HS-5 (cell line): Measurements from ENCODE around the gene LNPEP.
"Not testable (repeated sequence)": the region's sequence is repeated elsewhere in the genome, so short reads cannot be mapped to it uniquely, and the experiment has no call there.

ENCODE experiments used
- DNase-seq: peaks from one replicate; pipeline ENCODE4 v3.0.0-alpha.2; 2012; ENCODE audit warnings: low read depth

Gene LNPEP

DNA sequence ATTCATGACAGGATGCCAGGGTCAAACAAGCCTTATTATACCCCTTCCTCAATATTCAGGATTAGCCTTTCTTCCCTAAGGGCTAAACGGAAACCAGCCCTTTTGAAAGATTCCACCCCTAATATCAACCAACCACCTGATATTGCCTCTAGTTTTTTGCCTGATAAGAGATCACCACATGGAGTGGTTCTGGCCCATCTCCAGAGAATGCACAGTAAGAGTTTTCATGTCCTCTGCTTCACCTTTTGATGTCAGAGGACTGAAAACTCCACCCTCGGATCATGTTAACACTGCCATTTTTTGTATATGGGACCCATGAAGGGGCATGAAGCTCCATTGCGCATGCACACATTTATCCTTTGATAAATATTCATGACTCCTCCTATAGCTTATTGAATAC lies 5.8 kb upstream of the LNPEP start:
- DNase-seq, result no peak

DNA sequence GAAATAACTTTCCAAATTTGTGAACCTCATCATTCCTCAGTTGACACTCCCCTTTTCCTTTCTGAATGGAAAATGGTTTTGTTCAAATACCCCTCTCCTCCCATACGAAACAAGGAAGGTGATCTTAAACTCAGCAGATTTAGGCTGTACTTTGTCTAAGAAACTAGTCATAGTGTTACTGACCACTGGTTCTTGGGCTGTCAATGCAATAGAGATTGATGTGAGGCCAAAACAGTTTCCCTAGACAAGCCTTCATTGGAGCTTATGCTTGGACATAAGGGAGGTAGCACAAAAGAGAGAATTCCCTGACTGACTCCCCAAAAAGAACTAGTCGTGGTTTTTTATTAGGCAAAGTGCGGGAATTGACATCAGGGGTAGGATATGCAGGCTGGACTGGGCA lies 5.3 kb upstream of the LNPEP start:
- no peak for DNase-seq

DNA sequence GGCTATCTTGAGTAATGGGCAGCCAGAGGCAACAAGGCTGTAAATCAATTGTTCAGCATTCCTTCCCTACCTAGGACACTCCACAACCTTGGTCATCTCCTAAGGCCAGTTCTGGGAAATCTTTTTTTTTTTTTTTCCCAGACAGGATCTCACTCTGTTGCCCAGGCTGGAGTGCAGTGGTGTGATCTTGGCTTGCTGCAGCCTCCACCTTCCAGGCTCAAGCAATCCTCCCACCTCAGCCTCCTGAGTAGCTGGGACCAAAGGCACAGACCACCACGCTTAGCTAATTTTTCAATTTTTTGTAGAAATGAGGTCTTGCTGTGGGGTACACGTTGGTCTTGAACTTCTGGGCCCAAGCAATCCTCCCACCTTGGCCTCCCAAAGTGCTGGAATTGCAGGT lies 4.8 kb upstream of the LNPEP start:
- not testable (repeated sequence) for DNase-seq

DNA sequence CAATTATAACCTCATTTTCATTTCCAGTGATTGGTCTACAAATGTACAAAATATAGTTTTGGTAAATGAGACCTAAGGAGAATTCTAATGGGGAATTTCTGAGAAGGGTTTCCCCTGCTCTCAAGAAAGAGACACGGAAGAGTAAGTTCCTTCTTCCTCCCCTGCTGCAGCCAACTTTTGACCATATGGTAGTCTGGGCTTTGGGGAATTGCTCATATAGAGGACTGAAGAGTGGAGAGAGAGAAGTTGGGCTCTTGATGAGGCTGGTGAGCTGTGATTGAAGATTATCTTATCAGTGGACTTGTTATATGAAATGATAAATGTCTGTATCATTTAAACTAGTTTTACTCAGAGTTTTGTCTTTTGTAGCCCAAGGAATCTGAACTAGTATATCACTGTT lies 4.3 kb upstream of the LNPEP start:
- no peak for DNase-seq

DNA sequence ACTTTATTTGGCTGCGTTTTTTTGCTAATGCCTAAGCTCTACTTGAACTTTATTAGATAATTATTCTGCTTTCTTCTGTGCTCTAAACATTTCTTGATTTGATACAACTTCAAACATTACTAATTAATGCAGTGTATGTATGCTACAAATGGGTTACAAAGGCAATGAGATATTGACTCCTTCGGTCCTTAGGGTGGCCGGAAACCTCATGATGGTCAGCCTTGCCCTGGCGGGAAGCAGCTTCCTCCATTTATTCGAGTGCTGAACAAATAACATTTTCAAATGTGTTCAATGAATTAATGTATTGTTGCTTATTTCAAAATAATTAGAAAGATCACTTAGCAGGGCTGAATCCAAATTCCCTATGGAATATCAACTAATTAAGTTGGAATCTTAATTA lies 3.9 kb upstream of the LNPEP start:
- no peak for DNase-seq

DNA sequence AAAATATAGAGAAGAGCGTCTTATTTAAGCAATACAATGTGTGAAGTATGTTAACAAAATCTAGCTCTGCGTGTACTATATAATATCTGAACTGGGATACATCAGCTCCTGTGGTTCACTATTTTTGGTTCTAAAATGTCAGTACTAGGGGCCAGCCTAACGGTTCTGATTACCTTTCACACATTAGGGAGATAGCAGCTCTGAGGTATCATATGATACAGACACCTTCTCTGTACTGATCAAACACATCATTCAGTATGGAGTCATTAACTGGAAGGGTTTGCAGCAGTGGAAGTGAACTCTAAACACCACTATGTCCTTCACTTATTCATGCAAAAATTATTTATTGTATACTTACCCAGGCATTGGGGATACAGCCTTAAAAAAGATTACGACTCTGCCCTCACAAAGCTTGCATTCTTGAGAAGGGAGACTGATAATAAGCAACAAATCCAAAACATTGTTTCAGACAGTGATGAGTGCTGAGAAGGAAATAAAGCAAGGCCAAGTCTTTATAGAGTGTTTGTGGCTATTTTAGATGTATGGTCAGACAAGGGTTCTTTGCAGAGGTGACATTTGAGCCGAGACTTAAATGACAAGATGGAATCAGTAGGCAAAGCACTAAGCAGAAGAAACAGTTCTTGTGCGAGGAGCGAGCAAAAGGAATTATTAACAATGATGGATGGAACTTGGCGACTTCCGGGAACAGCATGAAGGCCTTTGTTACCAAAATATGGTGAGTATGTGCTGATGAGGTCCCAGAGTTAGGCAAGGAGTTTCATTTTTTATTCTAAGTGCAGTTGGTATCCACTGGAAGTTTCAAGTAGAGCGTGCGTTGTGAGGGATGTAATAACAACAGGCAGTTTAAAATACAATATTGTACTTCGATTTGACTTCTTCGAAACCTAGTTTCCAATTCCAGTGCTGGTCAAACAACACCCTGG lies 1.8 kb upstream of the LNPEP start:
- peak; percentile 44 for DNase-seq

DNA sequence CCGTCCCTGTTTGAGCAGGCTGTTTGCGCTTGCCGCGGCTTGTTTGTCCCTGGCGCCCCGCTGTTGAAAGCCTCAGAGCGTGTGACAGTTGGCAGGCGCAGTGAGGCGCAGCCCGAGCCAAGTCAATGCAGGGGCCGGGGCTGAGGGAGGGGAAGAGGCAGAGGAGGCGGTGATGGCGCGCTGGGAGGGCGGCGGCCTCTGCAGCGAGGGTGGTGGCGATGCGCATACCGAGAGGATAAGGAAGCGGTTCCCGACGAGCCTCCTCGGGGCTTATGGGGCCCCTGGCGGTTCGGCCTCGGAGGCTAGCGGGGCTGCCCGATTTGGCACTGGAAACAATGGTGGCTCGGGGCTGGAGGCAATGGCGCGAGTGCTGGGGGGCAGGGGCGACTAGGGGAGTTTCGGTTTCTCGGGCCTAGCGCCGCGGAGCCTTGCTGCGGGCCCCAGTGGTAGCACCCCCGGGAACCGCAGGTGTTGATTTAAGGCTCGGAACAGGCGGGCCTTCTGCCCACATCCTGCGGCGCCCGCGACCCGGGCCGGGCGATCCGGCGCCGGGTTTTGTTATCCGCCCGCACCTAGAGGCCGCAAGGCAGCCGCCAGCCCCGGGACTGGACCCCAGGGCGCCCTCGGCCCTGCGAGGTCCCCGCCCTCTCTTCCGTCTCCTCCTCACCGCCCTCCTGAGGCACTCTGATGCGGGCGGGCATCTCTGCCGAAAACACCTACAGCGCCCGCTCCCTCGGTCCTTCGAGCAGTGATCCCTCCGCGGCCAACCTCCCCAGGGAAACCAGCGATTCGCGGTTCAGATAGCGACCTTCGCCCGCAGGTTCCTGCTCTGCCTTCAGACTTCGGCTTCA lies 947 bp upstream of the LNPEP start:
- peak; percentile 74 for DNase-seq

DNA sequence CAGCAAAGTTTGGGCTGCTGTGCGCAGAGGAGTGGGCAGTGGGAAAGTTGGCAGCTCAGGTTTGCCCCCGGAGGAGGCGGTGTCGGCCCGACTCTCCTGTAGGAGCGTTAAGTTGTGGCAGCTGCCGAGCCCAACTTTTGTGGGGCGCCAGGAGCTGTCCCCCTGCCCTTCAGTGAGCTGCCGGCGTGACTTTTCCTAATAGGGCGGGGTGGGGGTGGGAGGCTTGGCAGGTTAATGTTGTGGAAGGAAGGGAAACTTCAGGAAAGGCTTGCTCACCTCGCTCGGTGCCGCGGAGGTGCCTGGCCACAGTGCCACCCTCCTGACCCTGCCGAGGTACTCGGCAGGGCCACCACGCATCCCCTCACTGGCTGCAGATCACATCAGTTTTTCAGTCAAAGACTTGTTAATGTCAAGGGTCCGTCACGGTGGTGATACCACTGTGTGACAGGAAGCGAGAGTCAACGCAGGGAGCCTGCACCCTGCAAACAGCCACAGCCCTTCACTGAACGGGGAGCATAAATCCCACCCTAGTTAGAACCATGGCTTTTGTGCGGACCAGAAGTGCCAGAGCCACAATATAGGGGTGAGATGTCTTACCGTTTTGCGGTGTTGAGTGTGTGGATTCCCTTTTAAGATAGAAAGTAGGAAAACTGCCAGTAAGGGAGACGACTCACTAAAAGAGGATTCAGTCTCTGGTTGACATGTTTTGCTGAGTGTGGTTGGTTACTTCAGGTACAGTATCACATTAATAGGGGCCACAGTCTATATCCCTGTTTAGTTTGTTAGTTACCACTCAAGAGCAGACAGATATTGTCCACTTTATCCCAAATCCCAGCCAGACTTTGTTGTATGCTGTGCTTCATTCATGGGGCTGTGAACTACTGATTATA lies 796 bp downstream of the LNPEP start:
- no peak for DNase-seq

DNA sequence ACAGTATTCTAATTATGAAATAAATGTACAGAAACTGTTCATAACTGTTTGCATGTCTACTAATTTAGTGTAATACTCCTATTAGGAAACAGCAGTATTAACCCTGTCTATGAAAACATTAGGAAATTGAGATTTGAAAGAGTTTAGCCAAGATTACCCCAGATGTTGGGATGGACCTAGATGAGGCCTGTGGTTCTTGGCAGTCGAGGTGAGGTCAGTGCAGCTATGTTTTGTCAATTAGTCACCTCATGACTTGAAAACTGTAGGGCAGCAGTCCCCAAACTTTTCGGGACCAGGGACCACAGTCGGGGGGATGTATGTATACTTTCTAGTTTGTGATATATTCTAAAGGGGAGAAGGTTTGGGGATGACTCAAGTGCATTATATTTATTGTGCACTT lies 4.7 kb downstream of the LNPEP start:
- no peak for DNase-seq

DNA sequence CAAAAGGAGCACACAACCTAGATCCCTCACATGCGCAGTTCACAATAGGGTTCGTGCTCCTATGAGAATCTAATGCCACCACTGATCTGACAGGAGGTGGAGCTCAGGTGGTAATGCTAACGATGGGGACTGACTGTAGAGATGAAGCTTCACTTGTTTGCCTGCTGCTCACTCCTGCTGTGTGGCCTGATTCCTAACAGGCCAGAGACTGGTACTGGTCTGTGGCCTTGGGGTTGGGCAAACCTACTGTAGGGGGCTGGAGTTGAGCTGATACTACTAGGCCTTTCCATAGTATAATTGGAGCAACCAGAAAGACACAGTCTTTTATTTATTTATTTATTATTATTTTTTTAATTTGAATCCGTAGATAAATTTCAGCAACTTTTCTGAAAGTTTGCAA lies 5.3 kb downstream of the LNPEP start:
- no peak for DNase-seq

DNA sequence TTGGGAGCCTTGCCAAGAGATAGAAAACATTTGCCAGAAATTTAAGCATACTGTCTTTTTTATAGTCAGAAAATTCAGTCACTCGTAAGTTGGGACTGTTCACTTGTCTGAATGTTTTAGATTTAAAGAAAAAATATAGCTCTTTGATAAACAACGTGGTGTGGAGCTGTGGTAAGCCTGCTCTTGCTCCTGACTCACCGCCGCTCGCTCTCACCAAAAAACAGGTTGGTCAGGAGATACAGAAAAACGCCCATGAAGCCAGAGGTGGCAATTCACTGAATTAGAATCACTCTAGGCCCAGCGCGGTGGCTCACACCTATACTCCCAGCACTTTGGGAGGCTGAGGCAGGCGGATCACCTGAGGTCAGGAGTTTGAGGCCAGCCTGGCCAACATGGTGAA lies 6.2 kb downstream of the LNPEP start:
- no peak for DNase-seq

DNA sequence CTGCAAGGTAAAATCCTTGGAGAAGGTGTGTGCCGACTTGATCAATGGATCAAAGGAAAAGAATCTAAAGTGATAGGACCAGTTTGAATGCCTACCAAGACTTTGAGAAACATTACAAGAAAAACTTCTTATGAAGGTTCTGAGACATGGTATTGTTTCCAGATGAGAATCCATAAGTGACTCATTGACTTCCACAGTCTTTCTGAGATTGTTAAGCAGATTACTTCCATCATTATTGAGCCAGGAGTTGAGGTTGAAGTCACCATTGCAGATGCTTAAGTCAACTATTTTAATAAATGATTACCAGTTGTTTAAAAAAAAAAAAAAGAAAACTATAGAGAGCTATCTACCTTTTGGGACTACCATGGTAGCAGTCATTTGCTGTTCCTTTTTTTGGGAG lies 7.0 kb downstream of the LNPEP start:
- DNase-seq, result no peak

DNA sequence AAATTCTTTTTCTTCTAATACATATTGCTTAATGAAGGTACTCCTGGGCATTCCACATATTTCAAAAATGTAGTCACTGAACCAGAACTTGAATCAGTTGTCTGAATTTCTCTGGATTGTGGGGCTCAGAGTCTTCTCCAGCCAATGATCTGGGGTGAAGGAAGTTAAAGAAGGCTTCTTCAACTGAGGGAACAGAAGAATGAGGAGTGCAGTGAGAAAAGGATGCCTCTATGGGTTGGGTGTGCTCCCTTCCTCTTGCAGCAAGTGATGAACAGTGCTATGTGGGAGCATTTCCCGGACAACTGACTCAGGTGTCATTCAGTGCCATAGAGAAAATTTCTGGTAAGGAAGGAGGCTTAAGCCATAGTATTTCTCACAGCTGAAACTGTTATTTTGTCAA lies 7.9 kb downstream of the LNPEP start:
- DNase-seq, result no peak

DNA sequence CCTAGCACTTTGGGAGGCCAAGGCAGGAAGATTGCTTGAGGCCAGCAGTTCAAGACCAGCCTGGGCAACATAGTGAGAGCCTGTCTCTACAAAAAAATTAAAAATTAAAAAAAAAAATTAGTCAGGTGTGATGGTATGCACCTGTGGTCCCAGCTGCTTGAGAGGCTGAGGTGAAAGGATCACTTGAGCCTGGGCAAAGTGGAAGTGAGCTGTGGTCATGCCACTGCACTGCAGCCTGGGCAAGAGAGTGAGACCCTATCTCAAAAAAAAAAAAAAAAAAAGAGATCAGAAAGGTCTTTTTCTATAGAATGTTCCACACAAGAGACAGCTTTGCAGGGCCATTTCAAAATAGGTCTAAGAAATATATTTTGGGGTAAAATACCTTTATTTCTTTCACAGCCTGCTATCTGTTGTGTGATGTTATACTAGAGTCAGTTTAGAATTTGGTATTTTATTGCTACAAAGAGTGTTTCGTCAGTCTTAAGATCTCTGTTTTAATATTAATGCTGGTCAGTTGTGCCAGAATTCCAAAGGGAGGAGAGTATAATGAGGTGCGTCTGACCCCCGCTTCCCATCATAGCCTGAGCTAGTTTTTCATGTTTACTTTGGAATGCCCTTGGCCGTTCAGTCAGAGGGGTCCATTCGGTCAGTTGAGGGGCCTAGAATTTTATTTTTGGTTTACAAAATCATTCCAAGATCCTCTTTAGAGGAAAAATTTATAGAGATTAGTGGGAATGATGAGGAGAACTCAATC lies 9.4 kb downstream of the LNPEP start:
- DNase-seq, result no peak

DNA sequence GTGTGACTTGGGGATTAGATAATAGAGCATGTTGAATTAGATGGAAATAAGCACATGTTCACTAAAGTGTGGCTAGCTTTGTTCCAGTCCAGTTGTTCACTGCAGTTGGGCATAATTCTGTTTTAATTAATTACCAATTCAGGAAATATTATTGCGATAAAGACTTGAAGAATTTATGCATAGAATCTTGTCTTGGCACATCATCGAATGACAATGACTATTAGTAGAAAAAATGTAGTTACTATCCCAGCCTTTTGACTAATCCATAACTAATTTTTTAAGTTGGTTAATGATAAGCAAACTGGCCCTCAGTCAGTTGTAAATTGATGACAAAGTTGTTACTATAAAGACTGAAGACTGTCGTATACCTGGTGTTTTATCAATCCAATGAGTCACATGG lies 10.5 kb downstream of the LNPEP start:
- DNase-seq, result no peak

DNA sequence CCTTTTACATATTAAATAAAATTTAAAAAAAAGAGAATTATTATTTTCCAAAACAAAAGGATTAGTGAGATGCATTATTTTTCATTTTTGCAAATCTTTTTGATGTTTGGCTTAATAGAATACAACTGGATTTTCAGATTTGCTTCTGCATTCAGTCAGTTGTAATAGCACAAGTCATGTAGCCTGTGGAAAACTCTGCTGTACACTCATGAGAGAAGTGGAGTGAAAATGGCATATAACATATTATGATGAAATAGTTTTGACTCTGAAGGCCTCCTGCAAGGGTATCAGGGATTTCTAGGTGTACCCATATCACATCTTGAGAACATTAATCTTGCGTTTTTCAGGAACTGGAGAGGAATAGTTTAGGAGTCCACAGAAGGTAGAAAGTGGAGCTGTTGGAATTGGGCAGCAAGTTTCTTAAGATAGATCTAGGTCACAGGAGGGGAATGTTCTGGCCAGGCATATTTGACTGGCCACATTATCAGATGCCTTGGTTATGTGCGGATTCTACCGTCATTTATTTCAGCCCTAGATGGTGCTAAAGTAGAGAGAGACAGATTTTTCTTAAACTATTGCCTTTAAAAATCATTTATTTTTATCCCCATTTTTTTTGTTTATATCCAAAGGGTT lies 16.4 kb downstream of the LNPEP start:
- no peak for DNase-seq

DNA sequence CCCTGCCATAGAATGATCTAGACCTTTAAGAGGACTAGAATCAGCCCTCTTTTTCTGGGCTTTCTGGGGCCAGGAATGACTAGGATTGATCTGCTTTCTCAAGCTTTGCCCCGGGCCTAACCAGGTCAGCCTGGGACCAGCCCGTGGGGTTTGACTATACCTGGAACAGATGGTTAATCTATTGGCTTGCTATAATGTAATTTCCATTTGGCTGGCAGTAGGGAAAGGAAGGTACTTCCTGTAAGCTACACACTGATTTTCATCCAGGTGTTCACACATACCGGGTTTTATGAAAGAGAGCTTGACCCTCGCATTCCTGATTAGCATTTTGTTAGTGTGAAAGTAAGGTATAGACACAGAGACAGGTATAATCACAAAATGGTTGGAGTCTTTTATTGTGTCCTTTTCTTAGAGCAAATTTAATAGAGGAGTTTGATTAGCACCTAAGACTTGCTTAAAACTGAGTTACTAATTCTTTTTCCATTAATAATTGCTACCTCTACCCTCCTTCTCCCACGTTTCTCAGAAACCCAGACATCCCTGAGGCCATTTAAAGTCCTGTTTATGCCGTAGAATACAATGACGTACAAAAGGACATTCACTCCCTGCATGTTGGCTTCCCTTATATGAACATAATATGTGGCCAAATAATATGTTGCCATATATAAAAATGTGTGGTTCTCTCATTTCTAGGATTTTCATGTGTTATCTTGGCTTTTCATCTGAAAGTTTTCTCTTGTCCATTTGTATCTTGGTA lies 17.3 kb downstream of the LNPEP start:
- DNase-seq, result no peak

DNA sequence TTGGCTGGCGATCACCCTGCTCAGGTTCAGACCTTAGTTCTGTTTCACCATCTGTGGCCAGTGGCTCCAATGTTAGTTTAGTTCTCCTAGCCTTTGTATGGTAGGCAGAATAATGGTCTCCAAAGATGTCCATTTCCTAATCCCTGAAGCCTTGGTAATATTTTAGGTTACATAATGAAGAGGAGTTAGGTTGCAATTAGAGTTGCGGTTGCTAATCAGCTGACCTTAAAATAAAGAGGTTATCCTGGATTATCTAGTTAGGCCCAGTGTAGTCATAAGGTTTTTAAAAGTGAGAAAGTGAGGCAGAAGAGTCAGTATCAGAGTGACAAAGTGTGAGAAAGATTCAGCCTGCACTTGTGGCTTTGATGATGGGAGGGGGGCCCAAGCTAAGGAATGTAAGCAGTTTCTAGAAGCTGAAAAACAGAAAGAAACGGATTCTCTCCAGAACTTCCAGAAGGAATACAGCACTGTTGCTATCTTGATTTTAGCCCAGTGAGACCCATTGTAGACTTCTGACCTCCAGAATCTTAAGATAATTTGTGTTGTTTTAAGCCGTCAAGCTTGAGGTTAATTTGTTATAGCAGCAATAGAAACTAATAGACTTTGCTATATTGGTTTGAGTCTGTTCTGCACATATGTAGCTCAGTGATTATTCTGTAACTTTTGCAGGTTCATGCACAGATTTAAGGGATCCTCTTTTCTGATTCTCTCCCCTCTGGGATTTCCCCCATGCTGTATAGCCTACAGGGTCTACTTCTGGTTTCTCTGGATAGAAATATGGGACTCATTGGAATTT lies 21.6 kb downstream of the LNPEP start:
- no peak for DNase-seq

DNA sequence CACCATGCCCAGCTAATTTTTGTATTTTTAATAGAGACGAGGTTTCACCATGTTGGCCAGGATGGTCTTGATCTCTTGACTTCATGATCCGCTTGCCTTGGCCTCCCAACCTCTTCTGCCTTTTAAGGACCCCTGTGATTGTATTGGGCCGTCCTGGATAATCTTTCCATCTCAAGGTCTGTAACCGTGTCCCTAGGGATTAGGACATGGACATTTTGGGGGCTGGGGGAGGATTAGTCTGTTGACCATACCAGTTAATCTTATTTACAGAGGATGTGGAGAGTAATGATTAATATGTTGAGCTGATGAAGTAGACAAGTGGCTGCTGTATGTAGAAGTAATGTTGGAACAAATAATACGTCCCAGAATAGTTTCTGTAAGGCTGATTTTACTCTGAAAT lies 23.1 kb downstream of the LNPEP start:
- no peak for DNase-seq
